H9 (cell line): ENCODE data around the gene AP3D1. TPM values are rescaled to one million over a fixed set of nuclear protein-coding genes. Genes with fewer than 3 reads are reported as not detected.

Experiments
- DNase-seq: peaks from one replicate; pipeline ENCODE4 v3.0.0-alpha.2; 2017
- H2AFZ ChIP-seq: one replicate; pipeline ENCODE4 v1.6.1; 2013; ENCODE audit warnings: mild to moderate bottlenecking, low read length, control low read depth, moderate library complexity
- H2AK5ac ChIP-seq: 2 replicates; pipeline ENCODE4 v1.6.1; 2013; ENCODE audit warnings: low read length, control low read depth, mixed read lengths; ENCODE audit not compliant: insufficient read length
- H2BK120ac ChIP-seq: one replicate; pipeline ENCODE4 v1.6.1; 2013; ENCODE audit warnings: low read depth, mild to moderate bottlenecking, low read length, control low read depth, inconsistent platforms; ENCODE audit not compliant: poor library complexity, severe bottlenecking
- H2BK12ac ChIP-seq: 2 replicates; pipeline ENCODE4 v1.6.1; 2013; ENCODE audit warnings: low read length, control low read depth, mixed read lengths, low read depth; ENCODE audit not compliant: insufficient read length
- H2BK15ac ChIP-seq: 2 replicates; pipeline ENCODE4 v1.6.1; 2013; ENCODE audit warnings: low read depth, low read length, control low read depth
- H2BK20ac ChIP-seq: one replicate; pipeline ENCODE4 v1.6.1; 2013; ENCODE audit warnings: low read depth, mild to moderate bottlenecking, low read length, control low read depth, inconsistent platforms; ENCODE audit not compliant: poor library complexity, severe bottlenecking
- H2BK5ac ChIP-seq: 2 replicates; pipeline ENCODE4 v1.6.1; 2013; ENCODE audit warnings: low read length, control low read depth, mixed read lengths; ENCODE audit not compliant: insufficient read length
- H3K14ac ChIP-seq: 2 replicates; pipeline ENCODE4 v1.6.1; 2013; ENCODE audit warnings: low read length, control low read depth; ENCODE audit not compliant: insufficient read depth
- H3K18ac ChIP-seq: 2 replicates; pipeline ENCODE4 v1.6.1; 2013; ENCODE audit warnings: low read depth, mild to moderate bottlenecking, mixed read lengths, low read length, control low read depth; ENCODE audit not compliant: insufficient read length
- H3K23ac ChIP-seq: 2 replicates; pipeline ENCODE4 v1.6.1; 2013; ENCODE audit warnings: low read length, control low read depth, mixed read lengths, low read depth; ENCODE audit not compliant: insufficient read length
- H3K23me2 ChIP-seq: 2 replicates; pipeline ENCODE4 v1.6.1; 2013; ENCODE audit warnings: low read depth, mild to moderate bottlenecking, mixed read lengths, low read length, control low read depth; ENCODE audit not compliant: insufficient read length, poor library complexity, severe bottlenecking
- H3K27ac ChIP-seq: 2 replicates; pipeline ENCODE4 v1.5.1; 2013; ENCODE audit warnings: low read length, control low read depth, mixed read lengths, low read depth; ENCODE audit not compliant: insufficient read length
- H3K27me3 ChIP-seq: 2 replicates; pipeline ENCODE4 v1.6.1; 2013; ENCODE audit warnings: low read length, control low read depth, inconsistent platforms; ENCODE audit not compliant: insufficient read depth
- H3K4ac ChIP-seq: 2 replicates; pipeline ENCODE4 v1.6.1; 2013; ENCODE audit warnings: low read depth, mild to moderate bottlenecking, control low read depth, inconsistent platforms, low read length, moderate library complexity
- H3K4me1 ChIP-seq: 2 replicates; pipeline ENCODE4 v1.6.1; 2013; ENCODE audit warnings: low read length, control low read depth, inconsistent platforms; ENCODE audit not compliant: insufficient read depth
- H3K4me2 ChIP-seq: 2 replicates; pipeline ENCODE4 v1.6.1; 2013; ENCODE audit warnings: low read length, control low read depth, mixed read lengths; ENCODE audit not compliant: insufficient read length, insufficient read depth
- H3K56ac ChIP-seq: 2 replicates; pipeline ENCODE4 v1.6.1; 2013; ENCODE audit warnings: low read depth, mild to moderate bottlenecking, mixed read lengths, low read length, control low read depth; ENCODE audit not compliant: insufficient read length
- H3K79me1 ChIP-seq: 2 replicates; pipeline ENCODE4 v1.6.1; 2013; ENCODE audit warnings: low read depth, mild to moderate bottlenecking, moderate library complexity, low read length, control low read depth, inconsistent platforms; ENCODE audit not compliant: insufficient read depth, poor library complexity, severe bottlenecking
- H3K79me2 ChIP-seq: 2 replicates; pipeline ENCODE4 v1.6.1; 2013; ENCODE audit warnings: low read length, control low read depth, inconsistent platforms; ENCODE audit not compliant: insufficient read depth
- H3K9ac ChIP-seq: 2 replicates; pipeline ENCODE4 v1.6.1; 2013; ENCODE audit warnings: low read length, control low read depth, mixed read lengths; ENCODE audit not compliant: insufficient read length; ENCODE audit errors: extremely low read depth
- H3K9me3 ChIP-seq: one replicate; pipeline ENCODE4 v1.6.1; 2013; ENCODE audit warnings: low read depth, low read length, inconsistent platforms; ENCODE audit not compliant: control insufficient read depth
- H3T11ph ChIP-seq: one replicate; pipeline ENCODE4 v1.6.1; 2013; ENCODE audit warnings: mild to moderate bottlenecking, low read length, control low read depth, inconsistent platforms
- H4K20me1 ChIP-seq: one replicate; pipeline ENCODE4 v1.6.1; 2013; ENCODE audit not compliant: control insufficient read depth, insufficient read length, insufficient read depth
- H4K5ac ChIP-seq: 2 replicates; pipeline ENCODE4 v1.6.1; 2013; ENCODE audit warnings: low read depth, mild to moderate bottlenecking, mixed read lengths, low read length, control low read depth; ENCODE audit not compliant: insufficient read length
- H4K8ac ChIP-seq: replicated peaks from 2 replicates; pipeline ENCODE4 v1.6.1; 2013; ENCODE audit warnings: low read length, control low read depth, mixed read lengths, low read depth; ENCODE audit not compliant: insufficient read length
- H4K91ac ChIP-seq: 2 replicates; pipeline ENCODE4 v1.6.1; 2013; ENCODE audit warnings: low read depth, mild to moderate bottlenecking, moderate library complexity, mixed read lengths, low read length, control low read depth; ENCODE audit not compliant: insufficient read length
- H3K27ac Mint-ChIP-seq, 3 experiments: 2 replicates in 2 of 3; 3 replicates in 1 of 3; pipeline ENCODE4 v1.8.0; 2020 to 2021; ENCODE audit warnings: mixed read lengths in 3 of 3, mild to moderate bottlenecking in 1 of 3, moderate library complexity in 1 of 3
- H3K27me3 Mint-ChIP-seq: 2 replicates; pipeline ENCODE4 v1.8.0; 2021; ENCODE audit warnings: low read depth, mild to moderate bottlenecking, moderate library complexity, mixed read lengths
- H3K36me3 Mint-ChIP-seq, 3 experiments: 2 replicates in 2 of 3; 3 replicates in 1 of 3; pipeline ENCODE4 v1.8.0; 2020 to 2021; ENCODE audit warnings: low read depth in 3 of 3, mixed read lengths in 3 of 3; ENCODE audit not compliant: insufficient read depth in 1 of 3
- H3K4me1 Mint-ChIP-seq, 2 experiments: 2 replicates each; pipeline ENCODE4 v1.8.0; 2020; ENCODE audit warnings: mixed read lengths in 2 of 2
- H3K4me3 Mint-ChIP-seq, 2 experiments: 2 replicates in 1 of 2; 3 replicates in 1 of 2; pipeline ENCODE4 v1.8.0; 2020 to 2021; ENCODE audit warnings: mild to moderate bottlenecking in 2 of 2, mixed read lengths in 2 of 2, moderate library complexity in 1 of 2
- H3K9me3 Mint-ChIP-seq, 2 experiments: 2 replicates in 1 of 2; 3 replicates in 1 of 2; pipeline ENCODE4 v1.8.0; 2020; ENCODE audit warnings: mild to moderate bottlenecking in 2 of 2, mixed read lengths in 2 of 2, moderate library complexity in 1 of 2
- whole genome bisulfite sequencing: extraction: QIAGEN DNeasy Blood & Tissue Kit; methylation state at CpG from one replicate; pipeline ENCODE4 v1.1.7; 2013; ENCODE audit warnings: missing lambda C conversion rate, low lambda C conversion rate, mixed read lengths; ENCODE audit not compliant: insufficient read length; ENCODE audit errors: extremely low coverage; 5-methylcytosine and 5-hydroxymethylcytosine counted together
- total RNA-seq: library from RNA; stranded (reverse); gene quantifications from 2 replicates; pipeline ENCODE4 v1.2.1, GENCODE V29; 2021
- TF ChIP-seq, protein P1 (sequence below): fragments of 200-600 bp; sonication (generic); conservative IDR thresholded peaks from 3 replicates; pipeline ENCODE4 v1.8.0; 2021; ENCODE audit warnings: antibody characterized with exemption, mild to moderate bottlenecking

Gene AP3D1
- total RNA-seq, 1 experiment from 2014 or later: 142 TPM

GRCh38 chr19:2118438-2118837 lies 32.9 kb downstream of the AP3D1 start:
- WGBS: no CpG with 5 or more reads among the region's 18 CpGs
- Mint-ChIP-seq H3K27me3 (no peaks in the 10 kb centered on the region; the same call in 1 of the 2 replicates), H3K27ac (peak overlapping the region in 1 of 3 experiments; percentile 57; a peak in 1 of 7 replicates), H3K4me3 (no peak overlapping the region), H3K4me1 (no peaks in the 10 kb centered on the region), H3K9me3 (no peaks in the 10 kb centered on the region), H3K36me3 (peaks cover 49 to 86% (median 83%) of the 10 kb centered on the region in 3 experiments)
- Histone ChIP-seq H3K4ac (no peak overlapping the region), H3K27ac (no peak overlapping the region), H3K4me1 (no peaks in the 10 kb centered on the region), H4K8ac (no peak overlapping the region), H2BK20ac (no peak overlapping the region), H3K23ac (no peak overlapping the region), H3K27me3 (no peaks in the 10 kb centered on the region), H3K79me1 (no peaks in the 10 kb centered on the region), H3K4me2 (no peak overlapping the region), H3K56ac (no peak overlapping the region), H3T11ph (no peak overlapping the region), H2AK5ac (no peak overlapping the region), H3K18ac (no peak overlapping the region), H3K14ac (no peak overlapping the region), H2BK5ac (no peak overlapping the region), H2BK12ac (no peak overlapping the region), H2AFZ (no peak overlapping the region), H2BK120ac (no peak overlapping the region), H4K20me1 (no peaks in the 10 kb centered on the region), H2BK15ac (no peak overlapping the region), H3K9me3 (no peaks in the 10 kb centered on the region), H3K79me2 (no peaks in the 10 kb centered on the region), H3K9ac (no peak overlapping the region), H4K5ac (no peak overlapping the region), H4K91ac (no peak overlapping the region), H3K23me2 (no peaks in the 10 kb centered on the region)
- TF ChIP-seq, protein P1, sequence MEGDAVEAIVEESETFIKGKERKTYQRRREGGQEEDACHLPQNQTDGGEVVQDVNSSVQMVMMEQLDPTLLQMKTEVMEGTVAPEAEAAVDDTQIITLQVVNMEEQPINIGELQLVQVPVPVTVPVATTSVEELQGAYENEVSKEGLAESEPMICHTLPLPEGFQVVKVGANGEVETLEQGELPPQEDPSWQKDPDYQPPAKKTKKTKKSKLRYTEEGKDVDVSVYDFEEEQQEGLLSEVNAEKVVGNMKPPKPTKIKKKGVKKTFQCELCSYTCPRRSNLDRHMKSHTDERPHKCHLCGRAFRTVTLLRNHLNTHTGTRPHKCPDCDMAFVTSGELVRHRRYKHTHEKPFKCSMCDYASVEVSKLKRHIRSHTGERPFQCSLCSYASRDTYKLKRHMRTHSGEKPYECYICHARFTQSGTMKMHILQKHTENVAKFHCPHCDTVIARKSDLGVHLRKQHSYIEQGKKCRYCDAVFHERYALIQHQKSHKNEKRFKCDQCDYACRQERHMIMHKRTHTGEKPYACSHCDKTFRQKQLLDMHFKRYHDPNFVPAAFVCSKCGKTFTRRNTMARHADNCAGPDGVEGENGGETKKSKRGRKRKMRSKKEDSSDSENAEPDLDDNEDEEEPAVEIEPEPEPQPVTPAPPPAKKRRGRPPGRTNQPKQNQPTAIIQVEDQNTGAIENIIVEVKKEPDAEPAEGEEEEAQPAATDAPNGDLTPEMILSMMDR: no peak
- no peak for DNase-seq
